HEK293 (cell line): ENCODE results near the gene SLC6A9.

ENCODE experiments used
- CTCF ChIA-PET: fragments of 350-600 bp; formaldehyde crosslinking; extraction: SDS; loops from one replicate; lab custom pipeline; 2021; ENCODE audit warnings: antibody characterized with exemption; lab: Yijun Ruan, JAX
- POLR2A ChIA-PET: fragments of 300-600 bp; formaldehyde crosslinking; extraction: SDS; loops from one replicate; lab custom pipeline; 2020; ENCODE audit warnings: antibody characterized with exemption, inconsistent platforms; lab: Yijun Ruan, JAX
- H3K27ac ChIP-seq: fragments of 200-500 bp; sonication (Bioruptor generic); 2 replicates; pipeline ENCODE4 v1.5.1; 2014; ENCODE audit warnings: low read depth, low read length, control low read depth, inconsistent platforms; ENCODE audit errors: extremely low read depth
- H3K36me3 ChIP-seq, 2 experiments: fragments of 200-500 bp in 1 of 2; sonication (Bioruptor generic) in 1 of 2; 1 replicate in 1 of 2; 2 replicates in 1 of 2; pipeline ENCODE4 v1.5.1; 2014 to 2017; ENCODE audit warnings: inconsistent platforms in 2 of 2, low read length in 2 of 2; ENCODE audit not compliant: control insufficient read depth in 2 of 2, insufficient read depth in 1 of 2
- H3K4me1 ChIP-seq: fragments of 200-500 bp; sonication (Bioruptor generic); 2 replicates; pipeline ENCODE4 v1.5.1; 2014; ENCODE audit warnings: mild to moderate bottlenecking, low read length, inconsistent platforms; ENCODE audit not compliant: control insufficient read depth, insufficient read depth
- H3K4me3 ChIP-seq: 2 replicates; pipeline ENCODE4 v1.5.1; 2011; ENCODE audit warnings: low read depth, mild to moderate bottlenecking, control low read depth, low read length, moderate library complexity
- H3K9me3 ChIP-seq: fragments of 200-500 bp; sonication (Bioruptor generic); 2 replicates; pipeline ENCODE4 v1.5.1; 2014; ENCODE audit warnings: low read depth, low read length, inconsistent platforms; ENCODE audit not compliant: control insufficient read depth, insufficient read depth
- BCL6B ChIP-seq: fragments of 450-650 bp; formaldehyde crosslinking; IDR thresholded peaks from 2 replicates; pipeline ENCODE4 v1.5.1; 2017; ENCODE audit warnings: missing biosample characterization, missing genetic modification characterization
- EGR2 ChIP-seq: fragments of 450-650 bp; formaldehyde crosslinking; IDR thresholded peaks from 2 replicates; pipeline ENCODE4 v1.5.1; 2016; ENCODE audit warnings: low read depth, missing biosample characterization, missing genetic modification characterization
- KLF17 ChIP-seq: fragments of 450-650 bp; formaldehyde crosslinking; IDR thresholded peaks from 2 replicates; pipeline ENCODE4 v1.5.1; 2016; ENCODE audit warnings: missing biosample characterization, missing genetic modification characterization
- KLF7 ChIP-seq: fragments of 450-650 bp; formaldehyde crosslinking; IDR thresholded peaks from 2 replicates; pipeline ENCODE4 v1.5.1; 2016; ENCODE audit warnings: missing biosample characterization, missing genetic modification characterization, borderline replicate concordance
- PRDM1 ChIP-seq: fragments of 450-650 bp; formaldehyde crosslinking; IDR thresholded peaks from 2 replicates; pipeline ENCODE4; 2016; ENCODE audit warnings: missing biosample characterization, missing genetic modification characterization
- PRDM4 ChIP-seq: fragments of 450-650 bp; formaldehyde crosslinking; IDR thresholded peaks from 2 replicates; pipeline ENCODE4 v1.5.1; 2017; ENCODE audit warnings: missing biosample characterization, missing genetic modification characterization
- SCRT2 ChIP-seq: fragments of 450-650 bp; formaldehyde crosslinking; IDR thresholded peaks from 2 replicates; pipeline ENCODE4 v1.5.1; 2016; ENCODE audit warnings: missing biosample characterization, missing genetic modification characterization
- YY2 ChIP-seq: fragments of 450-650 bp; formaldehyde crosslinking; IDR thresholded peaks from 2 replicates; pipeline ENCODE4 v1.5.1; 2016; ENCODE audit warnings: missing biosample characterization, missing genetic modification characterization
- ZBTB21 ChIP-seq: fragments of 450-650 bp; formaldehyde crosslinking; IDR thresholded peaks from 2 replicates; pipeline ENCODE4 v1.5.1; 2017; ENCODE audit warnings: missing biosample characterization, missing genetic modification characterization
- ZBTB49 ChIP-seq: fragments of 450-650 bp; formaldehyde crosslinking; IDR thresholded peaks from 2 replicates; pipeline ENCODE4 v1.5.1; 2016; ENCODE audit warnings: missing biosample characterization, missing genetic modification characterization, low read depth
- ZNF16 ChIP-seq: fragments of 450-650 bp; formaldehyde crosslinking; IDR thresholded peaks from 2 replicates; pipeline ENCODE4 v1.5.1; 2016; ENCODE audit warnings: low read depth, missing biosample characterization, missing genetic modification characterization
- ZNF18 ChIP-seq: fragments of 450-650 bp; formaldehyde crosslinking; IDR thresholded peaks from 2 replicates; pipeline ENCODE4 v1.5.1; 2016; ENCODE audit warnings: missing biosample characterization, missing genetic modification characterization
- ZNF223 ChIP-seq: fragments of 450-650 bp; formaldehyde crosslinking; IDR thresholded peaks from 2 replicates; pipeline ENCODE4 v1.5.1; 2016; ENCODE audit warnings: missing biosample characterization, missing genetic modification characterization
- ZNF362 ChIP-seq: fragments of 450-650 bp; formaldehyde crosslinking; IDR thresholded peaks from 2 replicates; pipeline ENCODE4 v1.5.1; 2016; ENCODE audit warnings: missing biosample characterization, missing genetic modification characterization
- ZNF391 ChIP-seq: fragments of 450-650 bp; formaldehyde crosslinking; IDR thresholded peaks from 2 replicates; pipeline ENCODE4 v1.5.1; 2016; ENCODE audit warnings: low read depth, missing biosample characterization, missing genetic modification characterization, borderline replicate concordance
- ZNF501 ChIP-seq: fragments of 450-650 bp; formaldehyde crosslinking; IDR thresholded peaks from 2 replicates; pipeline ENCODE4 v1.5.1; 2016; ENCODE audit warnings: missing biosample characterization, missing genetic modification characterization
- ZNF549 ChIP-seq: fragments of 450-650 bp; IDR thresholded peaks from 2 replicates; pipeline ENCODE4 v1.5.1; 2018; ENCODE audit warnings: missing biosample characterization, missing genetic modification characterization, mild to moderate bottlenecking, inconsistent platforms, moderate library complexity
- ZNF621 ChIP-seq: fragments of 450-650 bp; formaldehyde crosslinking; IDR thresholded peaks from 2 replicates; pipeline ENCODE4 v1.5.1; 2017; ENCODE audit warnings: missing biosample characterization, missing genetic modification characterization
- ZNF670 ChIP-seq: fragments of 450-650 bp; formaldehyde crosslinking; IDR thresholded peaks from 2 replicates; pipeline ENCODE4 v1.5.1; 2016; ENCODE audit warnings: missing biosample characterization, missing genetic modification characterization, low read depth
- ZNF747 ChIP-seq: fragments of 450-650 bp; formaldehyde crosslinking; IDR thresholded peaks from 2 replicates; pipeline ENCODE4 v1.5.1; 2016; ENCODE audit warnings: missing biosample characterization, missing genetic modification characterization
- ZNF792 ChIP-seq: fragments of 450-650 bp; formaldehyde crosslinking; IDR thresholded peaks from 2 replicates; pipeline ENCODE4 v1.5.1; 2016; ENCODE audit warnings: missing biosample characterization, missing genetic modification characterization
- ZSCAN4 ChIP-seq: fragments of 450-650 bp; formaldehyde crosslinking; IDR thresholded peaks from 2 replicates; pipeline ENCODE4 v1.5.1; 2017; ENCODE audit warnings: missing biosample characterization, missing genetic modification characterization

SLC6A9 gene

GRCh38 chr1:44059212-44059611 is 27.9 kb upstream of the SLC6A9 start (continued):
- TF ChIP-seq ZNF18 (tag by site-specific recombination) (no peak), PRDM1 (tag by site-specific recombination) (no peak), ZNF792 (tag by site-specific recombination) (no peak), ZNF621 (tag by site-specific recombination) (no peak), ZBTB21 (tag by site-specific recombination) (no peak), ZNF747 (no peak)

- CTCF ChIA-PET = interaction anchor here (1.7 to 2.9 kb wide), 4 partner anchors 10 to 294 kb away, joined by 4 to 22 read pairs (median 8); no protein-coding TSS in a partner anchor
- Histone ChIP-seq H3K4me1 (no peaks in the 10 kb centered on the region), H3K9me3 (no peaks in the 10 kb centered on the region), H3K27ac (no peak overlapping the region), H3K36me3 (no peaks in the 10 kb centered on the region), H3K4me3 (no peak overlapping the region)
- no peak for TF ChIP-seq ZNF362
- TF ChIP-seq ZNF549 (tag by site-specific recombination) = no peak
- TF ChIP-seq ZNF621 (tag by site-specific recombination) = no peak
- no peak for TF ChIP-seq YY2 (tag by site-specific recombination)
- no peak for TF ChIP-seq ZNF670 (tag by site-specific recombination)
- TF ChIP-seq EGR2 (tag by site-specific recombination) = no peak
- TF ChIP-seq ZNF501 = no peak
- TF ChIP-seq ZBTB49 (tag by site-specific recombination) = no peak
- TF ChIP-seq ZNF223 (tag by site-specific recombination) = no peak
- no peak for TF ChIP-seq ZNF16 (tag by site-specific recombination)
- no peak for TF ChIP-seq SCRT2
- TF ChIP-seq KLF7 (tag by site-specific recombination) = no peak
- no peak for TF ChIP-seq ZNF391
- no peak for TF ChIP-seq ZSCAN4 (tag by site-specific recombination)
- TF ChIP-seq PRDM4 (tag by site-specific recombination) = no peak
- TF ChIP-seq BCL6B (tag by site-specific recombination) = no peak
- no peak for TF ChIP-seq KLF17 (tag by site-specific recombination)
- POLR2A ChIA-PET = interaction anchor here (0.6 kb wide), 1 partner anchor 500 kb away, joined by 3 read pairs; no protein-coding TSS in a partner anchor
These were observed 26.0 kb upstream of the SLC6A9 start for GRCh38 chr1:44057293-44057692.
